H1 (cell line): Measurements from ENCODE around the gene TSSK6. TPM values are rescaled to one million over a fixed set of nuclear protein-coding genes. Genes with fewer than 3 reads are reported as not detected.

ENCODE experiments used
- CTCF ChIA-PET: fragments of 300-600 bp; sonication (Branson Sonifier 250); formaldehyde crosslinking; loops from one replicate; lab custom pipeline; 2021; ENCODE audit not compliant: partially characterized antibody; lab: Charles Lee
- POLR2A ChIA-PET: fragments of 300-600 bp; sonication (Branson Sonifier 250); formaldehyde crosslinking; loops from one replicate; lab custom pipeline; 2021; ENCODE audit warnings: inconsistent platforms; ENCODE audit not compliant: partially characterized antibody; lab: Charles Lee
- DNase-seq, 2 experiments: peaks; one replicate each; pipeline versions ENCODE4 v3.0.0 to v3.0.0-alpha.2; 2010 to 2022; ENCODE audit warnings: low spot score in 2 of 2, low read depth in 1 of 2, mixed read lengths in 1 of 2
- FAIRE-seq: peaks from 2 replicates; lab custom pipeline; 2011; peaks lifted over from hg19 to GRCh38; lab: Jason Lieb, UNC
- H2AFZ ChIP-seq: 2 replicates; pipeline ENCODE4 v1.8.1; 2012; ENCODE audit warnings: low read length, inconsistent platforms
- H2AK5ac ChIP-seq: 2 replicates; pipeline ENCODE4 v1.6.1; 2013; ENCODE audit warnings: low read depth, low read length
- H2BK120ac ChIP-seq: replicated peaks from 2 replicates; pipeline ENCODE3; 2013; ENCODE audit warnings: low read depth, low read length, inconsistent platforms
- H2BK12ac ChIP-seq: 2 replicates; pipeline ENCODE4 v1.6.1; 2013; ENCODE audit warnings: low read depth, low read length
- H2BK15ac ChIP-seq: 2 replicates; pipeline ENCODE4 v1.6.1; 2013; ENCODE audit warnings: low read length
- H2BK20ac ChIP-seq: 2 replicates; pipeline ENCODE4 v1.6.1; 2013; ENCODE audit warnings: low read length
- H2BK5ac ChIP-seq: 2 replicates; pipeline ENCODE4 v1.6.1; 2013; ENCODE audit warnings: low read depth, low read length
- H3K14ac ChIP-seq: 2 replicates; pipeline ENCODE4 v1.6.1; 2013; ENCODE audit warnings: inconsistent platforms; ENCODE audit not compliant: insufficient read length
- H3K18ac ChIP-seq: 2 replicates; pipeline ENCODE4 v1.6.1; 2013; ENCODE audit warnings: low read length; ENCODE audit errors: extremely low read depth
- H3K23ac ChIP-seq: 2 replicates; pipeline ENCODE4 v1.6.1; 2013; ENCODE audit warnings: inconsistent platforms; ENCODE audit not compliant: insufficient read length
- H3K23me2 ChIP-seq: 2 replicates; pipeline ENCODE4 v1.6.1; 2013; ENCODE audit warnings: low read depth, low read length
- H3K27ac ChIP-seq: 2 replicates; pipeline ENCODE4 v1.6.1; 2011; ENCODE audit warnings: low read depth, low read length, inconsistent platforms
- H3K27me3 ChIP-seq, 4 experiments: replicated peaks in 1 of 4; 1 replicate in 1 of 4; 2 replicates in 3 of 4; pipeline versions ENCODE4 v1.6.1 to v1.8.1; 2011 to 2013; ENCODE audit warnings: low read length in 3 of 4, mild to moderate bottlenecking in 3 of 4, inconsistent platforms in 2 of 4, mixed read lengths in 2 of 4, moderate library complexity in 1 of 4; ENCODE audit not compliant: control insufficient read depth in 3 of 4, insufficient read depth in 3 of 4; ENCODE audit errors: extremely low read depth in 1 of 4
- H3K36me3 ChIP-seq, 4 experiments: 2 replicates each; pipeline versions ENCODE4 v1.6.1 to v1.8.1; 2011 to 2013; ENCODE audit warnings: mild to moderate bottlenecking in 4 of 4, low read length in 3 of 4, moderate library complexity in 2 of 4, control low read depth in 1 of 4, inconsistent platforms in 1 of 4; ENCODE audit not compliant: insufficient read depth in 4 of 4, control insufficient read depth in 2 of 4
- H3K4ac ChIP-seq: replicated peaks from 2 replicates; pipeline ENCODE3; 2013; ENCODE audit warnings: low read length, low read depth, mixed read lengths, inconsistent platforms; ENCODE audit not compliant: insufficient read length
- H3K4me1 ChIP-seq, 4 experiments: replicated peaks in 1 of 4; 1 replicate in 1 of 4; 2 replicates in 3 of 4; pipeline versions ENCODE4 v1.6.1 to v1.8.1; 2011 to 2013; ENCODE audit warnings: low read length in 3 of 4, inconsistent platforms in 2 of 4, mixed read lengths in 1 of 4; ENCODE audit not compliant: insufficient read depth in 4 of 4, control insufficient read depth in 3 of 4
- H3K4me2 ChIP-seq, 2 experiments: 2 replicates each; pipeline versions ENCODE4 v1.6.1 to v1.8.1; 2011 to 2013; ENCODE audit warnings: low read depth in 2 of 2, low read length in 2 of 2, control low read depth in 1 of 2, inconsistent platforms in 1 of 2, mild to moderate bottlenecking in 1 of 2; ENCODE audit not compliant: insufficient read depth in 1 of 2
- H3K4me3 ChIP-seq, 4 experiments: fragments of 200-600, 300-600 bp in 1 of 4; sonication (generic), shearing (Covaris generic), sonication (Bioruptor Twin) in 1 of 4; 2 replicates each; pipeline versions ENCODE4 v1.5.1 to v1.8.1; 2011 to 2016; ENCODE audit warnings: low read length in 4 of 4, low read depth in 3 of 4, control low read depth in 2 of 4, inconsistent platforms in 2 of 4, mild to moderate bottlenecking in 2 of 4, mixed read lengths in 1 of 4, moderate library complexity in 1 of 4; ENCODE audit not compliant: insufficient read depth in 2 of 4; ENCODE audit errors: extremely low read depth in 1 of 4
- H3K56ac ChIP-seq: replicated peaks from 2 replicates; pipeline ENCODE3; 2013; ENCODE audit warnings: low read depth, mild to moderate bottlenecking, mixed read lengths, low read length, inconsistent platforms; ENCODE audit not compliant: insufficient read length
- H3K79me1 ChIP-seq: 2 replicates; pipeline ENCODE4 v1.6.1; 2013; ENCODE audit warnings: low read depth, low read length, control low read depth
- H3K79me2 ChIP-seq, 2 experiments: 2 replicates each; pipeline versions ENCODE4 v1.6.1 to v1.8.1; 2012 to 2013; ENCODE audit warnings: low read length in 2 of 2, mild to moderate bottlenecking in 2 of 2, inconsistent platforms in 1 of 2; ENCODE audit not compliant: insufficient read depth in 2 of 2, control insufficient read depth in 1 of 2
- H3K9ac ChIP-seq, 4 experiments: replicated peaks in 1 of 4; 1 replicate in 1 of 4; 2 replicates in 3 of 4; pipeline versions ENCODE4 v1.6.1 to v1.8.1; 2011 to 2013; ENCODE audit warnings: low read depth in 3 of 4, low read length in 3 of 4, control low read depth in 2 of 4, mild to moderate bottlenecking in 2 of 4, moderate library complexity in 2 of 4, inconsistent platforms in 1 of 4; ENCODE audit errors: extremely low read depth in 1 of 4
- H3K9me3 ChIP-seq, 2 experiments: 2 replicates each; pipeline versions ENCODE4 v1.6.1 to v1.8.1; 2012 to 2013; ENCODE audit warnings: mild to moderate bottlenecking in 2 of 2, moderate library complexity in 2 of 2, control low read depth in 1 of 2, inconsistent platforms in 1 of 2, low read depth in 1 of 2, low read length in 1 of 2, mixed read lengths in 1 of 2; ENCODE audit not compliant: insufficient read depth in 2 of 2
- H4K20me1 ChIP-seq, 2 experiments: replicated peaks in 1 of 2; 2 replicates each; pipeline versions ENCODE3 to v1.8.1; 2011 to 2013; ENCODE audit warnings: inconsistent platforms in 2 of 2, low read length in 2 of 2, mild to moderate bottlenecking in 1 of 2; ENCODE audit not compliant: insufficient read depth in 2 of 2, control insufficient read depth in 1 of 2
- H4K5ac ChIP-seq: 2 replicates; pipeline ENCODE4 v1.6.1; 2013; ENCODE audit warnings: low read length, low read depth, mixed read lengths, inconsistent platforms; ENCODE audit not compliant: insufficient read length
- H4K8ac ChIP-seq: 2 replicates; pipeline ENCODE4 v1.8.0; 2013; ENCODE audit warnings: mild to moderate bottlenecking, moderate library complexity, low read length, inconsistent platforms; ENCODE audit not compliant: insufficient read depth; ENCODE audit errors: extremely low read depth
- H4K91ac ChIP-seq: replicated peaks from 2 replicates; pipeline ENCODE3; 2013; ENCODE audit warnings: low read length, mixed read lengths, inconsistent platforms; ENCODE audit not compliant: insufficient read length
- CREB1 ChIP-seq: IDR thresholded peaks from 2 replicates; pipeline ENCODE4 v1.6.1; 2012; ENCODE audit warnings: inconsistent platforms
- EGR1 ChIP-seq: IDR thresholded peaks from 2 replicates; pipeline ENCODE4 v1.6.1; 2011; ENCODE audit warnings: low read depth, low read length, borderline replicate concordance
- KDM5A ChIP-seq: fragments of 200-600 bp; IDR thresholded peaks from 2 replicates; pipeline ENCODE4 v1.7.1; 2012; ENCODE audit warnings: mild to moderate bottlenecking, low read length, inconsistent platforms, mixed read lengths
- PHF8 ChIP-seq: fragments of 200-600 bp; sonication (generic); conservative IDR thresholded peaks from 2 replicates; pipeline ENCODE4 v1.7.1; 2012; ENCODE audit warnings: low read depth, mild to moderate bottlenecking, inconsistent platforms, low read length, moderate library complexity
- POLR2A ChIP-seq, 2 experiments: IDR thresholded peaks; 1 replicate in 1 of 2; 2 replicates in 1 of 2; pipeline ENCODE4 v1.6.1; 2011; ENCODE audit warnings: low read depth in 2 of 2, low read length in 2 of 2, mild to moderate bottlenecking in 2 of 2; ENCODE audit errors: control extremely low read depth in 1 of 2
- TCF12 ChIP-seq: IDR thresholded peaks from 2 replicates; pipeline ENCODE4 v1.6.1; 2011; ENCODE audit warnings: low read depth, mild to moderate bottlenecking, low read length
- WGBS, 2 experiments: shearing (Covaris generic) in 1 of 2; methylation state at CpG; one replicate each; pipeline versions ENCODE4 v1.1.6 to v1.1.7; 2013 to 2015; ENCODE audit warnings: low lambda C conversion rate in 2 of 2, mixed read lengths in 2 of 2, inconsistent platforms in 1 of 2, low coverage in 1 of 2, missing lambda C conversion rate in 1 of 2; ENCODE audit not compliant: insufficient replicate concordance in 2 of 2, insufficient coverage in 1 of 2, insufficient read length in 1 of 2; ENCODE audit errors: extremely low coverage in 1 of 2, missing lambda C conversion rate in 1 of 2; 5-methylcytosine and 5-hydroxymethylcytosine counted together
- polyA plus RNA-seq, 7 experiments: library from polyadenylated mRNA; depleted of rRNA in 3 of 7; stranded (reverse) in 5 of 7; unstranded in 2 of 7; fragments of >200 nt in 5 of 7; fragments of 200-250 nt in 2 of 7; gene quantifications; 1 replicate in 5 of 7; 2 replicates in 1 of 7; 4 replicates in 1 of 7; pipeline versions ENCODE4 v1.2.1 to v1.2.3, GENCODE V29; 2011 to 2013; ENCODE audit warnings: missing spikeins in 2 of 7, mixed read lengths in 2 of 7
- total RNA-seq: library from RNA; stranded (reverse); fragmentation: NEBNext Ultra II Directional; extraction: Animal tissue kit (Norgen Biotek cat#: 25700); gene quantifications from 2 replicates; pipeline ENCODE4 v1.2.1, GENCODE V29; 2021
- TF ChIP-seq, protein P1 (sequence below), 3 experiments: IDR thresholded peaks; 1 replicate in 2 of 3; 2 replicates in 1 of 3; pipeline versions ENCODE4 v1.5.1 to v1.6.1; 2011; ENCODE audit warnings: low read length in 3 of 3, mild to moderate bottlenecking in 3 of 3, inconsistent platforms in 2 of 3, low read depth in 1 of 3, moderate library complexity in 1 of 3; ENCODE audit not compliant: insufficient read depth in 1 of 3; ENCODE audit errors: control extremely low read depth in 1 of 3

The TSSK6 gene
- total and polyA plus RNA-seq, 2 of the 8 experiments (the other 6 are each of a cell fraction or from before 2014, with no cell fraction given) = 3.6 to 7.8 TPM

DNA sequence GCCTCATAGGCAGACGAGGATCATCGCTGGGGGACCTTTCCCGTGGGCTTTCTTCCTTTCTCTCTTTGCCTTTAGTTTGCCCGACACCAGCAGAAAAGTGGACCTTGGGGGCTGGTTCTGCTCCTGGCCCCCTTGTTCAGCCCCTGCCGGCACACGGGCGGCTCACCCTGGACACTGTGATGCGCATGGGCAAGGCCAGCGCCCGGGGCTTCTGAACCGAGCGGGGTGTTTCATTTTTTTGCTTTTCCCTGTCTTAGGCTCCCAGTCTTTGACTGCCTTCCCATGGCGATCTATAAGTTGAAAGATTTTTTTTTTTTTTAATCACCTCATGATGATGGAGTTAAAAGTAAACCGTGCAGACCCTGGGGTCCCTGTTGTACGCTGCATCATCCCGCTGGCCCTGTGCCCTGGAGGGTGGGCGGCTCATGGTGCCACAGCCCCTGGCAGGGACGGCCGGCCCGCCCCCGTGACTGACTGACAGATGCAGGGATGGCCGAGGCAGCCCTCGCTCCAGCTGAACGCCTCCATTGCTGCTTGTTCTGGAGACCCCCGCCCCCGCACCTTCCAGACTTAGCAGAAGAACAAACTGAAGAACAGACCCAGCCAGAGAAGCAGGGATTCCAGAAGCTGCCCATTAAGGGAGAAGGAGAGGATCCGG, 9.6 kb downstream of the TSSK6 start:
- Histone ChIP-seq H3K27ac (no peak overlapping the region), H2BK20ac (no peak overlapping the region), H3K18ac (no peak overlapping the region), H3K27me3 (no peaks in the 10 kb centered on the region), H2AK5ac (no peak overlapping the region), H3K79me1 (peaks cover 4% of the 10 kb centered on the region), H3K9me3 (no peaks in the 10 kb centered on the region), H2AFZ (no peak overlapping the region), H2BK5ac (no peak overlapping the region), H3K14ac (no peak overlapping the region), H2BK12ac (no peak overlapping the region), H3K4me1 (no peaks in the 10 kb centered on the region), H3K56ac (no peak overlapping the region), H4K20me1 (peaks cover 0 to 4% of the 10 kb centered on the region in 2 experiments), H4K5ac (no peak overlapping the region), H3K4me2 (no peak overlapping the region), H3K4me3 (no peak overlapping the region), H2BK15ac (no peak overlapping the region), H3K9ac (no peak overlapping the region), H3K23me2 (peaks cover 2% of the 10 kb centered on the region; the same call in 1 of the 2 replicates), H3K4ac (no peak overlapping the region), H3K79me2 (no peaks in the 10 kb centered on the region), H4K8ac (no peak overlapping the region), H3K23ac (no peak overlapping the region), H4K91ac (no peak overlapping the region), H2BK120ac (no peak overlapping the region), H3K36me3 (peaks cover 21 to 56% (median 37%) of the 10 kb centered on the region in 4 experiments)
- FAIRE-seq (no peak), DNase-seq (no peak)
- CTCF ChIA-PET = interaction anchor here (1.6 to 3.2 kb wide), 2 partner anchors 15 kb away, joined by 6 to 22 read pairs; no protein-coding TSS in a partner anchor
- POLR2A ChIA-PET = interaction anchor here (0.6 kb wide), 1 partner anchor 42 kb away, joined by 3 read pairs; no protein-coding TSS in a partner anchor
- WGBS, 2 experiments = 94% methylated on average over 27 of the region's 27 CpGs; no CpG with 5 or more reads in 1 of the 2 experiments
- TF ChIP-seq, protein P1, sequence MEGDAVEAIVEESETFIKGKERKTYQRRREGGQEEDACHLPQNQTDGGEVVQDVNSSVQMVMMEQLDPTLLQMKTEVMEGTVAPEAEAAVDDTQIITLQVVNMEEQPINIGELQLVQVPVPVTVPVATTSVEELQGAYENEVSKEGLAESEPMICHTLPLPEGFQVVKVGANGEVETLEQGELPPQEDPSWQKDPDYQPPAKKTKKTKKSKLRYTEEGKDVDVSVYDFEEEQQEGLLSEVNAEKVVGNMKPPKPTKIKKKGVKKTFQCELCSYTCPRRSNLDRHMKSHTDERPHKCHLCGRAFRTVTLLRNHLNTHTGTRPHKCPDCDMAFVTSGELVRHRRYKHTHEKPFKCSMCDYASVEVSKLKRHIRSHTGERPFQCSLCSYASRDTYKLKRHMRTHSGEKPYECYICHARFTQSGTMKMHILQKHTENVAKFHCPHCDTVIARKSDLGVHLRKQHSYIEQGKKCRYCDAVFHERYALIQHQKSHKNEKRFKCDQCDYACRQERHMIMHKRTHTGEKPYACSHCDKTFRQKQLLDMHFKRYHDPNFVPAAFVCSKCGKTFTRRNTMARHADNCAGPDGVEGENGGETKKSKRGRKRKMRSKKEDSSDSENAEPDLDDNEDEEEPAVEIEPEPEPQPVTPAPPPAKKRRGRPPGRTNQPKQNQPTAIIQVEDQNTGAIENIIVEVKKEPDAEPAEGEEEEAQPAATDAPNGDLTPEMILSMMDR (IDR thresholded peaks at IDR 0.05; ENCODE audit: control extremely low read depth in 1 of 3, insufficient read depth in 1 of 3, low read depth in 1 of 3, low read length in 3 of 3) = no peak
- TF ChIP-seq PHF8 (no peak), EGR1 (no peak), CREB1 (no peak), POLR2A (IDR thresholded peaks at IDR 0.05; ENCODE audit: control extremely low read depth in 1 of 2, low read depth in 2 of 2, low read length in 2 of 2) (no peak), KDM5A (no peak), TCF12 (no peak)
